Hepatocyte (in vitro differentiated cells): ENCODE measurements around the gene OXSM. TPM values are rescaled to one million over a fixed set of nuclear protein-coding genes. Genes with fewer than 3 reads are reported as not detected.

Experiments
- polyA plus RNA-seq: library from polyadenylated mRNA; unstranded; fragments of >200 nt; fragmentation: Nextera tagmentation; extraction: Ambion mirVana; gene quantifications from 2 replicates; pipeline ENCODE4 v1.2.1, GENCODE V29; 2016
- total RNA-seq: library from RNA; depleted of rRNA; stranded (reverse); fragments of >200 nt; gene quantifications from 2 replicates; pipeline ENCODE4 v1.2.3, GENCODE V29; 2014

The OXSM gene
- total and polyA plus RNA-seq, 2 experiments from 2014 or later = 6.5 to 8.8 TPM

Other genes with a start within 250 kb of the OXSM start
- gene TOP2B, start 125.2 kb upstream of the OXSM start, total RNA-seq = 96.5 and 109 TPM in 2 replicates
- gene TOP2B, start 125.2 kb upstream of the OXSM start, polyA plus RNA-seq = 48.4 and 49.5 TPM in 2 replicates
- gene NGLY1, start 6.6 kb upstream of the OXSM start, total RNA-seq = 34.7 TPM in 2 replicates
- 32.7 and 34.7 TPM in 2 replicates for gene NGLY1, start 6.6 kb upstream of the OXSM start, polyA plus RNA-seq